ENCODE measurements around the gene WFDC5. TPM values are rescaled to one million over a fixed set of nuclear protein-coding genes. Genes with fewer than 3 reads are reported as not detected.

WFDC5 gene
- total and polyA plus RNA-seq, 7 donors, result 0.39 TPM; not detected in 6

Other genes with a start within 250 kb of the WFDC5 start
- gene YWHAB, start 229.5 kb downstream of the WFDC5 start, total RNA-seq, result 100 to 1,000 TPM in 1 of 4 donors, 10 to 100 TPM in 3; 80.3 to 110 (median 89.8) TPM
- 100 to 1,000 TPM; 155 to 214 (median 180) TPM for gene YWHAB, start 229.5 kb downstream of the WFDC5 start, polyA plus RNA-seq
- gene PABPC1L, start 205.1 kb downstream of the WFDC5 start, total RNA-seq, result 10 to 100 TPM in 1 of 4 donors, 1 to 10 TPM in 3; 1.1 to 18.3 (median 6.4) TPM
- 10 to 100 TPM in 1 of 3 donors, 1 to 10 TPM in 2; 1.8 to 22.9 (median 4.4) TPM for gene PABPC1L, start 205.1 kb downstream of the WFDC5 start, polyA plus RNA-seq
- gene TOMM34, start 154.8 kb downstream of the WFDC5 start, total RNA-seq, result 1 to 10 TPM; 7.2 to 9.2 (median 8.3) TPM
- gene TOMM34, start 154.8 kb downstream of the WFDC5 start, polyA plus RNA-seq, result 10 to 100 TPM; 10.6 to 27.3 (median 15.6) TPM
- 10 to 100 TPM; 23.9 to 31.8 (median 28.1) TPM for gene STK4, start 148.7 kb downstream of the WFDC5 start, total RNA-seq
- 10 to 100 TPM in 1 of 3 donors, 1 to 10 TPM in 2; 6.0 to 25.7 (median 9.2) TPM for gene STK4, start 148.7 kb downstream of the WFDC5 start, polyA plus RNA-seq
- gene KCNS1, start 14.0 kb downstream of the WFDC5 start, total RNA-seq, result under 1 TPM in 1 of 4 donors, not detected in 3; 0.14 TPM
- 1 to 10 TPM in 1 of 3 donors, under 1 TPM in 1, not detected in 1; 0.60 to 1.1 TPM for gene KCNS1, start 14.0 kb downstream of the WFDC5 start, polyA plus RNA-seq
- gene WFDC12, start 9.3 kb upstream of the WFDC5 start, total RNA-seq, result not detected
- 1 to 10 TPM in 1 of 3 donors, under 1 TPM in 1, not detected in 1; 0.42 to 1.2 TPM for gene WFDC12, start 9.3 kb upstream of the WFDC5 start, polyA plus RNA-seq
- gene PI3, start 59.7 kb upstream of the WFDC5 start, total RNA-seq, result not detected
- gene PI3, start 59.7 kb upstream of the WFDC5 start, polyA plus RNA-seq, result 1,000 to 10,000 TPM in 1 of 3 donors, 10 to 100 TPM in 2; 52.0 to 2,021 (median 84.1) TPM
- gene SEMG1, start 91.9 kb upstream of the WFDC5 start, total RNA-seq, result not detected
- under 1 TPM in 1 of 3 donors, not detected in 2; 0.26 TPM for gene SEMG1, start 91.9 kb upstream of the WFDC5 start, polyA plus RNA-seq
- not detected for gene SEMG2, start 106.2 kb upstream of the WFDC5 start, total RNA-seq
- not detected for gene SEMG2, start 106.2 kb upstream of the WFDC5 start, polyA plus RNA-seq
- gene SLPI, start 139.4 kb upstream of the WFDC5 start, total RNA-seq, result 10 to 100 TPM in 3 of 4 donors, 1 to 10 TPM in 1; 2.4 to 56.9 (median 20.6) TPM
- gene SLPI, start 139.4 kb upstream of the WFDC5 start, polyA plus RNA-seq, result 100 to 1,000 TPM in 1 of 3 donors, 10 to 100 TPM in 2; 38.8 to 234 (median 82.3) TPM
- gene RBPJL, start 191.7 kb upstream of the WFDC5 start, total RNA-seq, result not detected
- gene RBPJL, start 191.7 kb upstream of the WFDC5 start, polyA plus RNA-seq, result 1 to 10 TPM in 1 of 3 donors, not detected in 2; 1.8 TPM
- not detected for gene MATN4, start 193.1 kb upstream of the WFDC5 start, total RNA-seq
- under 1 TPM in 1 of 3 donors, not detected in 2; 0.17 TPM for gene MATN4, start 193.1 kb upstream of the WFDC5 start, polyA plus RNA-seq
- 100 to 1,000 TPM in 1 of 4 donors, 10 to 100 TPM in 3; 79.9 to 149 (median 88.5) TPM for gene SDC4, start 233.2 kb upstream of the WFDC5 start, total RNA-seq
- 10 to 100 TPM; 22.2 to 63.9 (median 23.6) TPM for gene SDC4, start 233.2 kb upstream of the WFDC5 start, polyA plus RNA-seq
- 10 to 100 TPM; 44.2 to 58.7 (median 52.2) TPM for gene SYS1, start 248.0 kb upstream of the WFDC5 start, total RNA-seq
- 10 to 100 TPM; 14.4 to 35.6 (median 17.1) TPM for gene SYS1, start 248.0 kb upstream of the WFDC5 start, polyA plus RNA-seq

All from sigmoid colon (tissue), 7 donors.